Nephron (organoid): ENCODE measurements around the gene B4GALT6.

ENCODE experiments used
- H3K27ac Mint-ChIP-seq, 3 experiments: 2 replicates each; pipeline ENCODE4 v1.8.0; 2020; ENCODE audit warnings: mixed read lengths in 3 of 3, mild to moderate bottlenecking in 2 of 3, moderate library complexity in 1 of 3
- H3K27me3 Mint-ChIP-seq: 2 replicates; pipeline ENCODE4 v1.8.0; 2021; ENCODE audit warnings: low read depth, mild to moderate bottlenecking, moderate library complexity, mixed read lengths
- H3K36me3 Mint-ChIP-seq: 2 replicates; pipeline ENCODE4 v1.8.0; 2020; ENCODE audit warnings: low read depth, mixed read lengths
- H3K4me1 Mint-ChIP-seq: 2 replicates; pipeline ENCODE4 v1.8.0; 2020; ENCODE audit warnings: mixed read lengths
- H3K4me3 Mint-ChIP-seq, 3 experiments: 2 replicates each; pipeline ENCODE4 v1.8.0; 2020; ENCODE audit warnings: mild to moderate bottlenecking in 3 of 3, mixed read lengths in 3 of 3, moderate library complexity in 2 of 3
- H3K9me3 Mint-ChIP-seq: 2 replicates; pipeline ENCODE4 v1.8.0; 2020; ENCODE audit warnings: mixed read lengths
- CTCF ChIP-seq, 3 experiments: fragments of 200-600 bp; sonication (generic); IDR thresholded peaks; one replicate each; pipeline ENCODE4 v1.5.0; 2021; ENCODE audit warnings: antibody characterized with exemption in 3 of 3; ENCODE audit not compliant: unreplicated experiment in 3 of 3

The B4GALT6 gene

GRCh38 chr18:31652357-31652756 lies 32.0 kb downstream of the B4GALT6 start:
- Mint-ChIP-seq H3K9me3 (no peaks in the 10 kb centered on the region), H3K36me3 (peaks cover 7% of the 10 kb centered on the region), H3K4me1 (peaks cover 4% of the 10 kb centered on the region), H3K4me3 (no peak overlapping the region), H3K27me3 (no peaks in the 10 kb centered on the region), H3K27ac (no peak overlapping the region)
- no peak for TF ChIP-seq CTCF (IDR thresholded peaks at IDR 0.05; ENCODE audit: unreplicated experiment in 3 of 3)

GRCh38 chr18:31651369-31651768 lies 33.0 kb downstream of the B4GALT6 start:
- H3K27ac Mint-ChIP-seq = no peak overlapping the region
- H3K36me3 Mint-ChIP-seq = peaks cover 8% of the 10 kb centered on the region
- H3K4me1 Mint-ChIP-seq = peaks cover 9% of the 10 kb centered on the region
- no peak for TF ChIP-seq CTCF (IDR thresholded peaks at IDR 0.05; ENCODE audit: unreplicated experiment in 3 of 3)
- no peaks in the 10 kb centered on the region for H3K9me3 Mint-ChIP-seq
- H3K4me3 Mint-ChIP-seq = no peak overlapping the region
- H3K27me3 Mint-ChIP-seq = no peaks in the 10 kb centered on the region

DNA sequence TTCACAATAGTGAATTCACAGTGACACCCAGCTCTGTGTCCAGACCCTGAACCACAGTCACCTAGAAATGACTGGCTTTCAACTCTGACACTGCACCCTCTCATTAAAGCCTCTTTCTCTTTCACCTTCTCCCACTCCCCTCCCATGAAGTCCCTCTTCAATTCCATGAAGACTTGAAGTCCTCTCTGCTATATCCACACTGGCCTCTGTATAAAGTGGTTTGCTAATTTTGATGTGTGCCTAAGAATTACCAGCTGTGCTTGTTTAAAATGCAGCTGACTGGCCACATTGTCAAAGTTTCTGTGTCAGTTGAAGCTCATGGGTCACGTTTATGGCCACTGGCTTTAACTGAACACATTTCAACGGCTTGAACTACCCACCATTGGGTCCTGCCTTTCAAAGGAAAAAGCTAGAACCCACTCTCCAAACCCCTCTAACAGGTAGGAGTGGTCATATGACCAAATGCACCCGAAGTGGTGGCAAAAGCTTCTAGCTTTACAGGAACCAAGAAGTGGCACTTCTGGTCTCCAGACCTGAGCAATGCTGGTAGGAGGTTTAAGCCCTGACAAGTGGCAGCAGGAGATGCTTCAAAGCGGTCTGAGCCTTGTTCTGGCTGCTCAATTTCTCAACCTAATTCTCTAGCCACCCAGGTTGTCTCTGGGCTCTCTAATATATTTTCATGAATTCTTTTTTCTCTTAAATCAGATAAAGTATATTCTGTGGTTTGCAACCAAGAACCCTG lies 34.2 kb downstream of the B4GALT6 start:
- Mint-ChIP-seq H3K27ac (no peak overlapping the region), H3K9me3 (no peaks in the 10 kb centered on the region), H3K4me3 (no peak overlapping the region), H3K36me3 (peaks cover 8% of the 10 kb centered on the region), H3K27me3 (no peaks in the 10 kb centered on the region), H3K4me1 (peaks cover 9% of the 10 kb centered on the region)
- no peak for TF ChIP-seq CTCF (IDR thresholded peaks at IDR 0.05; ENCODE audit: unreplicated experiment in 3 of 3)

- H3K36me3 Mint-ChIP-seq = peaks cover 8% of the 10 kb centered on the region
- no peaks in the 10 kb centered on the region for H3K27me3 Mint-ChIP-seq
- H3K4me3 Mint-ChIP-seq = no peak overlapping the region
- H3K4me1 Mint-ChIP-seq = peaks cover 9% of the 10 kb centered on the region
- no peaks in the 10 kb centered on the region for H3K9me3 Mint-ChIP-seq
- peak overlapping the region in 1 of 3 experiments; percentile 19 for H3K27ac Mint-ChIP-seq
- TF ChIP-seq CTCF (IDR thresholded peaks at IDR 0.05; ENCODE audit: unreplicated experiment in 3 of 3) = no peak
These were observed 34.9 kb downstream of the B4GALT6 start for GRCh38 chr18:31649449-31649848.

GRCh38 chr18:31648966-31649429 lies 35.4 kb downstream of the B4GALT6 start:
- H3K36me3 Mint-ChIP-seq = peaks cover 8% of the 10 kb centered on the region
- H3K4me3 Mint-ChIP-seq = no peak overlapping the region
- H3K27me3 Mint-ChIP-seq = no peaks in the 10 kb centered on the region
- H3K9me3 Mint-ChIP-seq = no peaks in the 10 kb centered on the region
- TF ChIP-seq CTCF (IDR thresholded peaks at IDR 0.05; ENCODE audit: unreplicated experiment in 3 of 3) = no peak
- H3K4me1 Mint-ChIP-seq = peaks cover 13% of the 10 kb centered on the region
- H3K27ac Mint-ChIP-seq = peak overlapping the region in 1 of 3 experiments; percentile 19

DNA sequence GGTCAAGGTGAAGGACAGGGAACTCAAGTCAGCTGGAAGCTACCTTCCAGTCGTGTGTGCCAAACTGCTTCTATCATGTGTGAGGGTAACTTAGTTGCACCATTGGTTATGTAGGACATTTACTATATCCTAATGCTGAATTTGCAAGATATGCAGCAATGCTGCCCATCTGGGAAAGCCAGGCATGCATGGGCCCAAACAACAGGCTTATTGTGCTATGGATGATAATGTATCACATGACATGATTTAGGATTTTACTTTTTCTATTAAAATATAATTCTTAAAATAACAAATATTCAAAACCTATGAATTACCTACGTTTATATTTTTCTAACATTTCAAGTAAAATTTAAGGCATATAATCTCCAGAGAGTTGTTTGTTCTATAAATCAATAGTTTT lies 35.9 kb downstream of the B4GALT6 start:
- Mint-ChIP-seq H3K27ac (no peak overlapping the region), H3K4me1 (peaks cover 15% of the 10 kb centered on the region)
- TF ChIP-seq CTCF (IDR thresholded peaks at IDR 0.05; ENCODE audit: unreplicated experiment in 3 of 3) = no peak

More for the DNA sequence above, 35.9 kb downstream of the B4GALT6 start:
- no peak overlapping the region for H3K4me3 Mint-ChIP-seq
- H3K9me3 Mint-ChIP-seq = no peaks in the 10 kb centered on the region
- H3K36me3 Mint-ChIP-seq = peaks cover 3% of the 10 kb centered on the region
- no peaks in the 10 kb centered on the region for H3K27me3 Mint-ChIP-seq
